Cardiac septum (tissue), 1 donor: ENCODE measurements around the gene TPM3. TPM values are rescaled to one million over a fixed set of nuclear protein-coding genes. Genes with fewer than 3 reads are reported as not detected.
"Not testable (repeated sequence)": the region's sequence is repeated elsewhere in the genome, so short reads cannot be mapped to it uniquely, and the experiment has no call there.

Experiments used
- DNase-seq: peaks from one replicate; pipeline ENCODE4 v3.0.0-alpha.2; 2020; ENCODE audit warnings: low spot score
- intact Hi-C: fragments of 100-400 bp; cut with DNase I; formaldehyde crosslinking; loops from one replicate; pipeline ENCODE4 v1.14.0; 2022
- long read RNA-seq: library from polyadenylated mRNA; unstranded; transcript quantifications from one replicate; pipeline ENCODE4 v2.0.0, GENCODE V29; 2021
- total RNA-seq: library from RNA; stranded (reverse); fragmentation: NEBNext Ultra II Directional; extraction: Animal tissue kit (Norgen Biotek cat#: 25700); gene quantifications from one replicate; pipeline ENCODE4 v1.2.1, GENCODE V29; 2021
- donor health status: DM: no; HTN: no; CAD: no.

TPM3 gene
- total RNA-seq: 364 TPM
- long read RNA-seq, transcript TPM3-212 (8 exons, 3,131 nt): minor isoform, 37 of 342 reads
- long read RNA-seq, transcript TPM3-210 (10 exons, 1,523 nt): major isoform, 183 of 342 reads
- long read RNA-seq, transcript TPM3-206 (8 exons, 2,108 nt): minor isoform, 9 of 342 reads
- long read RNA-seq, partial matches to known transcripts: 17 of 342 reads
- long read RNA-seq, other reads (novel, unspliced or antisense): 95 of 342 reads

GRCh38 chr1:154191990-154192461 lies at the start of gene TPM3:
Gene TPM3 (minus strand): TSS chr1:154192100. CDS start chr1:154192018, 82 bp downstream.
- no peak for DNase-seq
- intact Hi-C loops: no loop called here

GRCh38 chr1:154240294-154240833 lies 48.5 kb upstream of the TPM3 start:
- DNase-seq: no peak
- intact Hi-C loops: no loop called here

GRCh38 chr1:154239491-154239890 lies 47.6 kb upstream of the TPM3 start:
- no peak for DNase-seq
- intact Hi-C loops: no loop called here

- intact Hi-C loops: no loop called here
- DNase-seq: no peak
Measured at GRCh38 chr1:154237880-154238506, 46.1 kb upstream of the TPM3 start.

- intact Hi-C loops: no loop called here
- no peak for DNase-seq
Measured at GRCh38 chr1:154237435-154237834, 45.5 kb upstream of the TPM3 start.

- no peak for DNase-seq
- intact Hi-C loops: no loop called here
Measured at GRCh38 chr1:154236855-154237254, 45.0 kb upstream of the TPM3 start.

- DNase-seq, intact Hi-C loops: not testable (repeated sequence)
Measured at GRCh38 chr1:154233127-154233526, 41.2 kb upstream of the TPM3 start.

- intact Hi-C loops, DNase-seq: not testable (repeated sequence)
Measured at GRCh38 chr1:154231112-154231511, 39.2 kb upstream of the TPM3 start.

- intact Hi-C loops: no loop called here
- DNase-seq: no peak
Measured at GRCh38 chr1:154225370-154225769, 33.5 kb upstream of the TPM3 start.

- DNase-seq: no peak
- intact Hi-C loops: loop anchor here (5.0 kb wide), 1 partner anchor 49 kb away; the partner anchor contains the start of gene HAX1
Measured at GRCh38 chr1:154223621-154224020, 31.7 kb upstream of the TPM3 start.

- intact Hi-C loops: loop anchor here (5.0 kb wide), 1 partner anchor 49 kb away; the partner anchor contains the start of gene HAX1
- DNase-seq: no peak
Measured at GRCh38 chr1:154222918-154223317, 31.0 kb upstream of the TPM3 start.

- intact Hi-C loops: loop anchor here (5.0 kb wide), 1 partner anchor 50 kb away; the partner anchor contains the start of gene HAX1
- no peak for DNase-seq
Measured at GRCh38 chr1:154222518-154222917, 30.6 kb upstream of the TPM3 start.

GRCh38 chr1:154221278-154222001 lies 29.5 kb upstream of the TPM3 start:
- DNase-seq: peak; percentile 82
- intact Hi-C loops: loop anchor here (2.0 to 5.0 kb wide), 2 partner anchors 39 to 51 kb away; partner anchors contain the start of gene HAX1

- no peak for DNase-seq
- intact Hi-C loops: loop anchor here (2.0 to 5.0 kb wide), 2 partner anchors 38 to 51 kb away; partner anchors contain the start of gene HAX1
Measured at GRCh38 chr1:154220970-154221277, 29.0 kb upstream of the TPM3 start.

GRCh38 chr1:154220071-154220969 lies 28.4 kb upstream of the TPM3 start, which contains the start of gene UBAP2L:
Gene UBAP2L (plus strand): TSS chr1:154220955. CDS start chr1:154225124, 4,169 bp downstream.
- peak; percentile 100 for DNase-seq
- intact Hi-C loops: loop anchor here (2.0 to 5.0 kb wide), 2 partner anchors 38 to 52 kb away; partner anchors contain the start of gene HAX1

GRCh38 chr1:154219541-154219940 lies 27.6 kb upstream of the TPM3 start:
- no peak for DNase-seq
- intact Hi-C loops: no loop called here

GRCh38 chr1:154218545-154218944 lies 26.6 kb upstream of the TPM3 start:
- intact Hi-C loops: no loop called here
- DNase-seq: no peak

- DNase-seq: no peak
- intact Hi-C loops: no loop called here
Measured at GRCh38 chr1:154213274-154213673, 21.4 kb upstream of the TPM3 start.

- no peak for DNase-seq
- intact Hi-C loops: no loop called here
Measured at GRCh38 chr1:154212083-154212482, 20.2 kb upstream of the TPM3 start.
